NOMO-1 treated with dmso at 0.1 percent for 144 hours (cell line): Measurements from ENCODE around the gene MIXL1.

Source experiments
- DNase-seq: peaks from one replicate; lab custom pipeline; 2025; ENCODE audit not compliant: unreplicated experiment; lab: John Stamatoyannopoulos, UW

MIXL1 gene

GRCh38 chr1:226276077-226276682, 52.7 kb downstream of the MIXL1 start:
- no peak for DNase-seq
